ENCODE results near the gene GSTO2.

DNA sequence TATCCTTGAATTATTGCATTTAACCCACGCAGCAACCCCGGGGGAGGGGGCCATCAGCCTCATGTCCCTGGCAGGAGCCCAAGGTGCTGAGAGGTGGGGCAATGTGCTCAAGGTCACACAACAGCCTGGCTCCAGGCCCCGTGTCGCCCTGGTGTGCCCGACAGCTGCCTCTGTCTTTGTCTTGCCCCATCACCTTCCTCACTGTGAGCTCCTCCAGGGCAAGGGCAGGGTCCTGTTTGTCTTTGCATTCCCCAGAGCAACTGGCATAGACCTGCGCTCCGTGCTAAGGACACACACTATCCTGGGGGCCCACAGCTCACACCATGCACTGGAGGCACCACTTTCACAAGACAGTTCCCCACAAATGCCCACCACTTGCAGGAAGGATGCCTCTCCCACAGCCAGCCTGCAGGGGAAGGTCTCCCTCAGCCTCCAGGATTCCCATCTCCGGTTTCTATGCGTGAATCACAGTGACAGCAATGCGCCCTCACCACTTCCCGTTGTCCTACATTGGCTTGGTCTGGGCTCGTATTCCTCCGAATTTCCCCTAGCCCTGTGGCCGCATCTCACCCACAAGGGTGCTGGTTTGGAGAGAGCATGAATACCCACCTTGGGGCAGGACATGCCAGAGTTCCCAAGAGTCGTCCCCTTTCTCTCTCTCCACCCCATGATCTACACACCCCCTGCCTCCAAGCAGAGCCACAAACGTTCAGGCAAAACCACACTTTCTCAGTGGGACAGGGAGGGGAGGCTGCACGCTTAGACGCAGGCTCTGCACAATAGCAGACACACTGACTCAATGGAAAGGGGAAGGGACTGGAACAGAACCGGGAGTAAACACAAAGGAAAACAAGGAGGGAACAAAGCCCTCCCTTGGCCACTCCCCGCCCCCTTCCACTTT, 59.0 kb downstream of the GSTO2 start:
- TF ChIP-seq, protein P1, sequence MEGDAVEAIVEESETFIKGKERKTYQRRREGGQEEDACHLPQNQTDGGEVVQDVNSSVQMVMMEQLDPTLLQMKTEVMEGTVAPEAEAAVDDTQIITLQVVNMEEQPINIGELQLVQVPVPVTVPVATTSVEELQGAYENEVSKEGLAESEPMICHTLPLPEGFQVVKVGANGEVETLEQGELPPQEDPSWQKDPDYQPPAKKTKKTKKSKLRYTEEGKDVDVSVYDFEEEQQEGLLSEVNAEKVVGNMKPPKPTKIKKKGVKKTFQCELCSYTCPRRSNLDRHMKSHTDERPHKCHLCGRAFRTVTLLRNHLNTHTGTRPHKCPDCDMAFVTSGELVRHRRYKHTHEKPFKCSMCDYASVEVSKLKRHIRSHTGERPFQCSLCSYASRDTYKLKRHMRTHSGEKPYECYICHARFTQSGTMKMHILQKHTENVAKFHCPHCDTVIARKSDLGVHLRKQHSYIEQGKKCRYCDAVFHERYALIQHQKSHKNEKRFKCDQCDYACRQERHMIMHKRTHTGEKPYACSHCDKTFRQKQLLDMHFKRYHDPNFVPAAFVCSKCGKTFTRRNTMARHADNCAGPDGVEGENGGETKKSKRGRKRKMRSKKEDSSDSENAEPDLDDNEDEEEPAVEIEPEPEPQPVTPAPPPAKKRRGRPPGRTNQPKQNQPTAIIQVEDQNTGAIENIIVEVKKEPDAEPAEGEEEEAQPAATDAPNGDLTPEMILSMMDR (conservative IDR thresholded peaks at IDR 0.05 in 1 of 2, IDR thresholded peaks at IDR 0.05 in 1 of 2; ENCODE audit: low read depth in 1 of 2, low read length in 2 of 2) = peak in 1 of 2 donors; percentile 27
- TF ChIP-seq EZH2 (IDR thresholded peaks at IDR 0.05; ENCODE audit: low read length, missing control alignments) = no peak

All from fibroblast of lung (primary cell).